Neural progenitor cell (in vitro differentiated cells): ENCODE results near the gene GPR162.

Experiments used
- CTCF ChIP-seq: fragments of 200-600 bp; sonication (generic); IDR thresholded peaks from 2 replicates; pipeline ENCODE4 v1.5.1; 2017; ENCODE audit warnings: antibody characterized with exemption, mild to moderate bottlenecking
- EZH2 ChIP-seq: fragments of 200-600 bp; sonication (generic); IDR thresholded peaks from 2 replicates; pipeline ENCODE4 v1.6.1; 2017; ENCODE audit warnings: antibody characterized with exemption, mild to moderate bottlenecking, moderate library complexity
- EZH2phosphoT487 ChIP-seq: fragments of 200-600 bp; sonication (generic); IDR thresholded peaks from 2 replicates; pipeline ENCODE4 v1.6.1; 2017; ENCODE audit warnings: antibody characterized with exemption

- TF ChIP-seq CTCF, result no peak
- TF ChIP-seq EZH2phosphoT487, result no peak
- no peak for TF ChIP-seq EZH2
Measured at GRCh38 chr12:6845395-6845794, 23.8 kb downstream of the GPR162 start.
